Activated T-cell treated with anti-CD3 and anti-CD28 coated beads for 4 hours (primary cell): ENCODE data around the gene FH.

ENCODE experiments used
- DNase-seq: peaks from one replicate; pipeline ENCODE4 v3.0.0-alpha.2; 2020

The FH gene

GRCh38 chr1:241519308-241520079, at the start of gene FH:
Gene FH (minus strand): TSS chr1:241519755. CDS start chr1:241519722, 33 bp downstream.
- DNase-seq: peak; percentile 90

DNA sequence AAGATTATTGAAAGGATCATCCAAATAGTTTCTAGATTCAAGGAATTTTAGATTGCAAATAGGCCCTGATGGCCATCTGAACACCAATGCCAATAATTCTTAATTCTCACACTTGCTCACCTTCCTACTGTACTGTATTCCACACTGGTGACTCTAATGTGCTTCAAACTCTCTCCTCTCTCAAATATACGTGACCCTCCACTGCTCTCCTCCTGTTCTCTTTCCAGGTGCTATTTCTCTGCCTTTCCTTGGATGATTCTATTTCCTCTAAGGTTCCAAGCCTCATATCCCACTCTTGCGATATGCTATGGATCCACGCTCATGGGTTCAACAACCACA, 41.3 kb upstream of the FH start:
- DNase-seq: no peak

- no peak for DNase-seq
Measured at GRCh38 chr1:241560146-241560848, 40.7 kb upstream of the FH start.

DNA sequence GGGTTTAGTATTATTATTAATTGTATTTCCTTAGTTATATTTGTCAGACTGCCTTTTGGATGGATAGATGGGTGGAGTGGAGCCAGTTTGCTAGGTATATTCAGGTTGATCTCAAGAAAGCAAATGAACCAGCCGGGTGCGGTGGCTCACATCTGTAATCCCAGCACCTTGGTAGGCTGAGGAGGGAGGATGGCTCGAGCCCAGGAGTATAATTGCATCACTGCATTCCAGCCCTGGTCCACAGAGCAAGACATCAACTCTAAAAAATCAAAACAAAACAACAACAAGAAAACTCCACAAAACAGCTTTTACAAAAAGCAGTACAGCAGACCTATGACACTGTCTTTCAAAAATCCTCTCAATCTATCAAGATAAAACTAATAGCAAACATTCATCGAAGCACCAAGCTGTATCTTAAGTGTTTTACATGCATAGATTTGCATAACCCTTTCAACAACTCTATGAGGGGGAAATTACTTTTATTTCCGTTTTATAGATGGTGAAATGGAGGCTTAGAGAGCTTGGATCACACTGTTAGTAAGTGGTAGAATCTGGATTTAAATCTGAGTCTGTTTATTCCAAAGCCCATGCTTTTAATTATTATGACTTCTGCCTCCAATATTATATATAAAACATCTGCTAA, 38.1 kb upstream of the FH start:
- DNase-seq: no peak

DNA sequence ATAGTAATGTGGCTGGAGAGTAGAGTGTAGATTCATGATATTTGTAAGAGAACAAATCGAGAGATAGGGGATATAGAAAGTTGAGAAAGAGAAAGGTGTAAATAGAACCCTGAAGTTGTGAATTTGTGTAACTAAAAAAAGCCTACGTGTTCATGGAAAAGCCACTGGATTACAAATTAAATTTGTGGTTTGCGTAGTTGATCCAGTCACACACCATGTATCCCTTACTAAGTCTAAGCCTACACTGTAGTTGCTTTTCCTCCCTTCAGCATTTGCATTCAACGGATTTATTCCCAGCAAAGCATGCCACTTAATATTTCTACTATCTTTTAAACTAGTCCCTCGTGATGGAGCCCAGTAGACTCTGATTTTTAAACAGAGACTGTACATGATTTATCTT, 37.5 kb upstream of the FH start:
- DNase-seq: no peak

DNA sequence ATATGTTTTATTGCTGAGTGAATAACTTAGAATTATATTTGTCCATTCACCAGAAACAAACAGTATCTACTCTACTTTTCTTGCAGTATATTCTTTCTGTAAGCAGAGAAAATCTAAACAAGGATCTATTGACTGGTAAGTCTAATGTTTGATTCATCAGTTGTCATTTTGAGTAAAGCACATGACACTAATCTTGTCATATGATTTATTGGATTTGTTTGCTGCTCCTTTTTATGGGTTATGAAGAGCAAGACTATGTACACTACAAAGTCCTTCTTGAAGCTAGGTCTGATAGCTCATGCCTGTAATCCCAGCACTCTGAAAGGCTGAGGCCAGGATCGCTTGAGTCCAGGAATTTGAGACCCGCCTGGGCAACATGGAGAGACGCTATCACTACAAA, 36.0 kb upstream of the FH start:
- DNase-seq: no peak

DNA sequence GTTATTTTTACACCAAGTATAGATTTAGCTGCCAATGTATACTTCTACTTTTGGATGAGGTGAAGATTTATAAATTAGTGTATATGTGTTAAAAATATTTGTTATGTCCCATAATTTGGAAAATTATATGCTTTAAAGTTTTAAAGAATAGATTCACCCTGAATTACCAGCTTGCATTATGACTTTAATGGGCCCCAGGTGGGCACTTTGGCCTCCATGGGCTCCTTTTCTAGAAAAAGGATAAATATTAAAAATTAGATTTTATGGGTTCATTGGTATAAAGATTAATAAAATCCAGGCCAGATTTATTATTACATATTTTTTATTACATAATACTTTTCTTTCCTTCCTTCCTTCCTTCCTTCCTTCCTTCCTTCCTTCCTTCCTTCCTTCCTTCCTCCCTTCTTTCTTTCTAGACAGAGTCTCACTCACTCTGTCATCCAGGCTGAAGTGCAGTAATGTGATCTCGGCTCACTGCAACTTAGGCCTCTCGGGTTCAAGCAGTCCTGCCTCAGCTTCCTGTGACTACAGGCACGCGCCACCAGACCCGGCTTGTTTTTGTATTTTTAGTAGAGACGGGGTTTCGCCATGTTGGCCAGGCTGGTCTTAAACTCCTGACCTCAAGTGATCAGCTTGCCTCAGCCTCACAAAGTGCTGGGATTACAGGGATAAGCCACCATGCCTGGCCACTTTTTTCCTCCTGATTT, 34.5 kb upstream of the FH start:
- no peak for DNase-seq

- DNase-seq: peak; percentile 30
Measured at GRCh38 chr1:241551759-241552638, 32.4 kb upstream of the FH start.

DNA sequence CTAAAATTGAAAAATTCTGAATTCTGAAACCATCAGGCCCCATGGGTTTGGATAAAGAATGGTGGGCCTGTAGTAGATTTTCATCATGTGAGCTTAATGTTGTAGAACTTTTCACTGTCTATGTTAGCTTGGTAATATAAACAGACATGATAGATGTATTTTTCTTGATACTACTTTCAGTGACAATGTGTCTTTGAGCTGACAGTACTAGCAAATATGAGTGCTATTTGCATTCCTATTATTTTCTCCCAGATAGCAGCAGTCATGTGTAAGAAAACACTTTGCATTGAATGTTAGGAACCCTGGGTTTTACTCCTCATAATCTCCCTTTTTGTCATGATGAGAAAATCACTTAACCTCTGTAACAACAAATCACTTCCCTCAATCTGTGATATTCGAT, 30.8 kb upstream of the FH start:
- DNase-seq: no peak

- no peak for DNase-seq
Measured at GRCh38 chr1:241548008-241548407, 28.5 kb upstream of the FH start.

DNA sequence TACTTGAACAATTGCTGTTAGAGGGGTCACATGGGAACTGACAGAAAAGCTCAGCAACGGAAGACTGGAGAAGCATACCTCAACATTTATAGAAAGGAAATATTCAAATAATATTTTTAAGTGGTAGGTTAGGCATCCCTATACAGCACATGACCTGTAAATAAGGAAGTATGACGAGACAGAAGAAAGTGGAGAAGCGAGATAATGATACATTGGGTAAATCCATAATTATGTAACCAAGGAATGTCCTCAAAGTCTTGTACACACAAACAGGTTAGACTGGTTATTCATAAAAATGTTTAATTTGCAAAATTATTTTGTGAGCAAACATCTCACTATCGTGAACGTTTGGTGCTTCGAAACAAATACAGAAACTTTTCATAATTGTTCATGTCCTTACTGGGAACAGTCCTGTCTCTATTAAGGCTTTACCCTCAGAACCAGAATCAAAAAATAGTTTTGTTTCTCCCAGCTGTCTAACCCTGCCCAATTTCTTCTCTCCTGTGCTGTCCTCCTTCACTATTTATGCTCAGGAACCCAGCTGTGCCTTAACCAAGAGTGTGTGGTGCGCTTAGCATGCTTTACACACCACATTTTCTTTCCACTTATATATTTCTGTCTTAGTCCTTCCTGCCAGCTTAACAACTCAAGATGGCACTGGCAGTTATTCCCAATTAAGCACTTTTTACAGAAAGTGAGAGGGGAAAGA, 22.8 kb upstream of the FH start:
- DNase-seq: no peak

DNA sequence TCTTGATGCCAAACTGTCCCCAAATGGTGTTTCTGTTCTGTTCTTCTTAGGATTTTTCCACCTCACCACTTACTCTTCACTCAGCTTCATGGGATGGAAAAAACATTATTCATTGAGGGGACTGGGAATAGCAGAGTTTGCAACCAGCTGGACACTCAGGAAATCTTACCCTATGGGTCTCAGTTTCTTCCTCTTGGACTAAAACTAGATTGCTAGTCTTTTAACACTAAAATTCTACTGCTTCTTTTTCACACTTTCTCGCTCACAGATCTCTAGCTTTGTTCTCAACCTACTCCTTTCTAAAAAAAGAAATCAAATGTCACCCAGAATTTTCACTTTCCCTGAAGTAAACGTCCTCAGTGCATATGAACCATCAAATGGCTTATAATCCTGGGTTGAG, 17.4 kb upstream of the FH start:
- DNase-seq: no peak

DNA sequence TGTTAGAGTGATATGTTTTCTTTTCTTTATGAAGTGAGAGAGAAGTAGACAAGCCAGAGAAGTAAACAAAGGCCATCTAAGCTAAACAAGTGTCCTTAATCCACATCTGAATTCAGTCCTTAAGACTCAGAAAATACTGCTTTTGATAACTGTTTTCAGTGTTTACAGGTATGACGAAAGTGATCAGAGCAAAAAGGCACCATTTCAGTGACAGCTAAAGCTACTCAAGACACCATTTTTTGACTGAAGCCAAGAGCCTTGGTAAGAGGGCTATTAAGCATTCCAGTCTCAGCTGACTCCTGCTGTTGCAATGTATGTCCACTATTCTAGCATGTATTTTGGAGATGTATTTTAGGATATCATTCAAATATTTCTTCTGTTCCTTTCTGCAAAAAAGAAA, 16.7 kb upstream of the FH start:
- DNase-seq: no peak

- DNase-seq: no peak
Measured at GRCh38 chr1:241533326-241534115, 14.0 kb upstream of the FH start.

DNA sequence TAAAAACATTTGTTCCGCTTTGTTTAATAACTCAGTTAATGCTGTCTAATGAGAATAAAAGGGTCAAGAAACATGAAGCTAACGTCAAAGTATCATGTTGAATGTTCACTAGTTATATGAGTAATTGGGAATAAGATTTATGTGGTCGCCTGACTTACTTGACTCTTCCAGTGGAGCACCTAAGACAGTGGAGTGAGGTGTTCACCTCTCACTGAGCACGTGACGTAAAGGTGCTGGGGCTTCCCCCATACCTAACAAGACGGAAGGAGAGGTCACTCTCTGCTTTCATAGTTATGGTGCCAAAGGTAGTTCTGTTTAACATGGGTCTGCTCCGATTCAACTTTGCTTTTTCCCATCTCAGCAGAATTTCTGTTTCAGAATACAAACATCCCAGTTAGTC, 13.3 kb upstream of the FH start:
- DNase-seq: no peak

DNA sequence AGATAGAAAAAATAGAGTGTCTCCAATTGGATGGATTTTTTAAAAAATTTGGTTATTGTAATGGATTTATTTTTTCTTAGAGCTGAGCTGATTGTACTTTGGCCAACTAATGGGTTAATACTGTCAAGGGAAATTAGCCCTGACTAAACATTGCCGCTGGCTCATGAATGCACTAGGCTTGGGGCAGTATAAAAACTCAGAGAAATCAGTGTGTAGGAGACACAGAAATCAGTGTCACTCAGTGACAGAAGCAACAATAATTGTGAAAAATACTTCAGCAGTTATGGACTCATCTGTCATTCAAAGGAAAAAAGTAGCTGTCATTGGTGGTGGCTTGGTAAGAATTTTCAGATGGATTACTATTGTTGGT, 12.6 kb upstream of the FH start, which contains the start of gene KMO:
Gene KMO, plus strand, starts transcription at position 217 of the 370 bp plus-strand sequence. Its CDS starts 67 bp downstream, at position 284.
- no peak for DNase-seq

GRCh38 chr1:241531195-241532161, 11.9 kb upstream of the FH start:
- no peak for DNase-seq

- no peak for DNase-seq
Measured at GRCh38 chr1:241527146-241527545, 7.6 kb upstream of the FH start.

DNA sequence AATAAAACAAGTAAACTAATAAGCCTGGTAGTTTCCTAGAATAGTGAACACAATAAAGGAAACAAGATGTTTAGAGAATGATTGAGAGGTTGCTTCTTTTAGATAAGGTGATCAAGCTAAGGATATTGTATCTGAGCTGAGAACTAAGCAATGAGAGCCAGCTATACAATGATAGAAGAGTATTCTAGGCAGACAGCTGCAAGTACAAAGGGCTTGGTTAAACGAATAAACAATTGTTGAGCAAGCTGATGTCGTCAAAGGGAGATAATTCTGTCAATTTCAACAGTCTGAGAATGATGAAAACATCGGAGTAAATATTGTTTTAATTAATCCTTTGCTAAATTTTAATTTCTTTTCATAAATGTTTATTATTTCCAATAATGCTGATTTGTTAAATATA, 5.5 kb upstream of the FH start:
- DNase-seq: no peak

GRCh38 chr1:241521718-241522117, 2.2 kb upstream of the FH start:
- no peak for DNase-seq
